SK-N-SH (cell line): ENCODE results near the gene GCA. TPM values are rescaled to one million over a fixed set of nuclear protein-coding genes. Genes with fewer than 3 reads are reported as not detected.

ENCODE experiments used
- CTCF ChIA-PET: fragments of 300-600, 350-600 bp; formaldehyde crosslinking; extraction: SDS; loops from one replicate; lab custom pipeline; 2021; lab: Yijun Ruan, JAX
- POLR2A ChIA-PET: fragments of 350-600 bp; sonication (Branson Sonifier 250); formaldehyde crosslinking; extraction: SDS; loops from one replicate; lab custom pipeline; 2020; ENCODE audit warnings: antibody characterized with exemption, inconsistent platforms; lab: Yijun Ruan, JAX
- DNase-seq: peaks from one replicate; pipeline ENCODE4 v3.0.0; 2012
- H2AFZ ChIP-seq: fragments of 200-600 bp; sonication (generic); 2 replicates; pipeline ENCODE4 v1.8.1; 2016; ENCODE audit warnings: antibody characterized with exemption, mild to moderate bottlenecking, low read depth
- H3F3A ChIP-seq: fragments of 200-600 bp; sonication (generic); replicated peaks from 2 replicates; pipeline ENCODE3; 2016; ENCODE audit warnings: antibody characterized with exemption, mild to moderate bottlenecking; ENCODE audit not compliant: insufficient read depth
- H3K27ac ChIP-seq, 2 experiments: fragments of 200-500 bp in 1 of 2; fragments of 200-600 bp in 1 of 2; sonication (Bioruptor generic) in 1 of 2; sonication (generic), shearing (Covaris generic) in 1 of 2; 2 replicates each; pipeline versions ENCODE4 v1.5.1 to v1.6.1; 2014 to 2016; ENCODE audit warnings: low read depth in 2 of 2, inconsistent platforms in 1 of 2, low read length in 1 of 2, mild to moderate bottlenecking in 1 of 2, mixed read lengths in 1 of 2
- H3K27me3 ChIP-seq: fragments of 200-600 bp; sonication (generic), shearing (Covaris generic); 2 replicates; pipeline ENCODE4 v1.6.1; 2016; ENCODE audit warnings: mixed run types; ENCODE audit not compliant: insufficient read depth
- H3K36me3 ChIP-seq, 2 experiments: fragments of 200-500 bp in 1 of 2; fragments of 200-600 bp in 1 of 2; sonication (Bioruptor generic) in 1 of 2; sonication (generic) in 1 of 2; replicated peaks in 1 of 2; 2 replicates each; pipeline versions ENCODE3 to v1.5.1; 2014 to 2016; ENCODE audit warnings: low read length in 1 of 2, mild to moderate bottlenecking in 1 of 2; ENCODE audit not compliant: insufficient read depth in 2 of 2, control insufficient read depth in 1 of 2
- H3K4me1 ChIP-seq, 2 experiments: fragments of 200-500 bp in 1 of 2; fragments of 200-600 bp in 1 of 2; sonication (Bioruptor generic) in 1 of 2; sonication (generic), shearing (Covaris generic) in 1 of 2; 2 replicates each; pipeline versions ENCODE4 v1.5.1 to v1.6.1; 2014 to 2016; ENCODE audit warnings: low read depth in 1 of 2, low read length in 1 of 2, mixed run types in 1 of 2; ENCODE audit not compliant: insufficient read depth in 2 of 2, control insufficient read depth in 1 of 2
- H3K4me2 ChIP-seq: fragments of 200-600 bp; sonication (generic), shearing (Covaris generic); 2 replicates; pipeline ENCODE4 v1.6.1; 2017; ENCODE audit warnings: mixed run types
- H3K4me3 ChIP-seq, 2 experiments: fragments of 200-500 bp in 1 of 2; fragments of 200-600 bp in 1 of 2; sonication (Bioruptor generic) in 1 of 2; sonication (generic), shearing (Covaris generic) in 1 of 2; 2 replicates each; pipeline versions ENCODE4 v1.5.1 to v1.8.1; 2014 to 2016; ENCODE audit warnings: low read depth in 2 of 2, inconsistent platforms in 1 of 2, low read length in 1 of 2, mild to moderate bottlenecking in 1 of 2, mixed read lengths in 1 of 2, moderate library complexity in 1 of 2
- H3K79me2 ChIP-seq: fragments of 200-600 bp; sonication (generic); 2 replicates; pipeline ENCODE4 v1.8.1; 2017; ENCODE audit warnings: mild to moderate bottlenecking; ENCODE audit not compliant: insufficient read depth
- H3K9ac ChIP-seq: fragments of 200-600 bp; sonication (generic); 2 replicates; pipeline ENCODE4 v1.6.1; 2017; ENCODE audit warnings: mixed run types
- H3K9me2 ChIP-seq: fragments of 200-600 bp; sonication (generic); 2 replicates; pipeline ENCODE4 v1.6.1; 2017; ENCODE audit warnings: mixed run types
- H3K9me3 ChIP-seq: fragments of 200-600 bp; sonication (generic); 2 replicates; pipeline ENCODE4 v1.6.1; 2017; ENCODE audit warnings: mixed run types, mild to moderate bottlenecking, moderate library complexity
- H4K20me1 ChIP-seq: fragments of 200-600 bp; sonication (generic); 2 replicates; pipeline ENCODE4 v1.6.1; 2017; ENCODE audit warnings: mild to moderate bottlenecking, mixed run types; ENCODE audit not compliant: insufficient read depth
- ELF1 ChIP-seq: IDR thresholded peaks from 2 replicates; pipeline ENCODE4 v1.4.0; 2012
- EZH2phosphoT487 ChIP-seq: fragments of 200-600 bp; sonication (generic); IDR thresholded peaks from 2 replicates; pipeline ENCODE4 v1.6.1; 2017; ENCODE audit warnings: low read depth, mixed run types, mild to moderate bottlenecking, antibody characterized with exemption, moderate library complexity, borderline replicate concordance
- FOXJ3 ChIP-seq: sonication (generic); formaldehyde crosslinking; IDR thresholded peaks from 2 replicates; pipeline ENCODE4 v1.5.1; 2020; ENCODE audit warnings: mild to moderate bottlenecking, missing genetic modification reagents
- FOXM1 ChIP-seq: IDR thresholded peaks from 2 replicates; pipeline ENCODE4 v1.4.0; 2012; ENCODE audit warnings: low read depth, mild to moderate bottlenecking
- GABPA ChIP-seq: IDR thresholded peaks from 2 replicates; pipeline ENCODE4 v1.4.0; 2012; ENCODE audit warnings: low read depth, mild to moderate bottlenecking
- JUND ChIP-seq: IDR thresholded peaks from 2 replicates; pipeline ENCODE4 v1.4.0; 2012
- RAD21 ChIP-seq: IDR thresholded peaks from 2 replicates; pipeline ENCODE4 v1.6.1; 2012; ENCODE audit warnings: mild to moderate bottlenecking, low read length
- SIN3A ChIP-seq: IDR thresholded peaks from 2 replicates; pipeline ENCODE4 v1.6.1; 2012; ENCODE audit warnings: low read depth, mild to moderate bottlenecking, low read length, moderate library complexity, borderline replicate concordance
- YY1 ChIP-seq: IDR thresholded peaks from 2 replicates; pipeline ENCODE4 v1.4.0; 2012; ENCODE audit warnings: low read depth, mild to moderate bottlenecking
- WGBS: methylation state at CpG from one replicate; pipeline ENCODE4 v1.1.6; 2017; ENCODE audit warnings: low lambda C conversion rate; 5-methylcytosine and 5-hydroxymethylcytosine counted together
- polyA plus RNA-seq, 3 experiments: library from polyadenylated mRNA; depleted of rRNA; stranded (reverse); fragments of >200 nt; gene quantifications; 2 replicates each; pipeline ENCODE4 v1.2.3, GENCODE V29; 2012
- TF ChIP-seq, protein P1 (sequence below): fragments of 150-350 bp; IDR thresholded peaks from 2 replicates; pipeline ENCODE4 v1.6.1; 2016; ENCODE audit warnings: mild to moderate bottlenecking, low read depth, low read length
- TF ChIP-seq, protein P2 (sequence below): fragments of 150-350 bp; IDR thresholded peaks from 2 replicates; pipeline ENCODE4 v1.6.1; 2017; ENCODE audit warnings: antibody characterized with exemption, low read length, low read depth, borderline replicate concordance

The GCA gene
- polyA plus RNA-seq, 1 of the 3 experiments (the other 2 are of a cell fraction): 12.2 TPM

DNA sequence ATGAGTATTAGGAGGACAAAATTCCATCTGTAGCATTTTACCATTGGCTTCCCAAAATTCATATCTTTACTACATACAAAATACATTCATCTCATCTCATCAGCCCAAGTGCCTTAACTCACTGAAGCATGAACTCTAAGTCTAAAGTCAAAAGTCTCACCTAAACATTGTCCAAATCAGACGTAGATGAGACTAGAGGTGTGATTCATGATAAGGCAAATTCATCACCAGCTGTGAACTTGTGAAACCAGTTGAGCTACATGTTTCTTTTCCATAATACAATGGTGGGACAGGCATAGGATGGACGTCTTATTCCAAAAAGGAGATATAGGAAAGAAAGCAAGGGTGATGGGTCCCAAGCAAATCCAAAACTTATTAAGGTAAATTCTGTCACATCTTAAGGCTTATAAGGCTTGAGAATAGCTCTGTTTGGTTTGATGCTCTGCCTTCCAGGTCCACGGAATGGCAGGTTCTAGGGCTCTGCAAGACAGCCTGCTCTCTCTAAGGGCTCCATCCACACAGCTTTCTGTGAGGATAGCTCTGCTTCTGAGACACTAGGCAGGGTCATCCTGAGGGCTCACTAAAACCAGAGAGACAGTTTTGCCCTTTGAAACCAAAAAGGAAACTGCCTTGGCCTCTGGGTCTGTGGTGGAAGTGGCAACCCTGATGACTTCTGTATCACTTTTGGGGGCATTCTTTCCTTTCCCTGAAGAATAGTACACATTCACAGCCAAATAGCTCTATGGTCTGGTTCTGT, 35.0 kb upstream of the GCA start:
- Histone ChIP-seq H3K9me2 (no peaks in the 10 kb centered on the region), H3K9ac (no peak overlapping the region), H4K20me1 (no peaks in the 10 kb centered on the region), H3K36me3 (peaks cover 0 to 5% of the 10 kb centered on the region in 2 experiments), H3K4me1 (no peaks in the 10 kb centered on the region), H3K79me2 (no peaks in the 10 kb centered on the region), H3K27ac (no peak overlapping the region), H2AFZ (no peak overlapping the region), H3K27me3 (no peaks in the 10 kb centered on the region), H3K4me2 (no peak overlapping the region), H3F3A (no peaks in the 10 kb centered on the region), H3K4me3 (no peak overlapping the region), H3K9me3 (no peaks in the 10 kb centered on the region)
- ChIA-PET POLR2A (no interaction called here), CTCF (interaction anchor here (0.9 to 2.6 kb wide), 3 partner anchors 8 to 11 kb away, joined by 3 to 11 read pairs (median 9); partner anchors contain the start of gene IFIH1)
- TF ChIP-seq, protein P1, sequence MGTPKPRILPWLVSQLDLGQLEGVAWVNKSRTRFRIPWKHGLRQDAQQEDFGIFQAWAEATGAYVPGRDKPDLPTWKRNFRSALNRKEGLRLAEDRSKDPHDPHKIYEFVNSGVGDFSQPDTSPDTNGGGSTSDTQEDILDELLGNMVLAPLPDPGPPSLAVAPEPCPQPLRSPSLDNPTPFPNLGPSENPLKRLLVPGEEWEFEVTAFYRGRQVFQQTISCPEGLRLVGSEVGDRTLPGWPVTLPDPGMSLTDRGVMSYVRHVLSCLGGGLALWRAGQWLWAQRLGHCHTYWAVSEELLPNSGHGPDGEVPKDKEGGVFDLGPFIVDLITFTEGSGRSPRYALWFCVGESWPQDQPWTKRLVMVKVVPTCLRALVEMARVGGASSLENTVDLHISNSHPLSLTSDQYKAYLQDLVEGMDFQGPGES: no peak
- TF ChIP-seq GABPA (no peak), YY1 (no peak)
- WGBS: 82% methylated on average over 2 of the region's 3 CpGs
- DNase-seq: no peak

DNA sequence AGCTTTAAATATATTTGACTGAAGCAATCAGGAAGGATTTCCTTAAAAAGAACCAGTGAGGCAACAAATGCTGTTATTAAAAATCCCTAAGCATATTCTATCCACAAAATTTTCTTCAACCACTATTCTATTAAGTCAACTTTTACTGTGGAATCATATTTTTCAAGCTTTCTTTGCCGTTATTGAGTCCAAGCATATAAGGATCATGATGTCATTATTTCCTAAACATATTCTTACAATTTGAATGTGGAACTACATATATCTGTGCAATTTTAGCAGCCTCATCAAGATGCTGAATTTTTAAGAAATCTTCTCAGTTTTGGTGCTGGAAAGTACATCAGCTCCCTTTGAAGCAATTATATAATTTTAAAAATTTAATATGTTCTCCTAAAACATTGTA, 31.1 kb upstream of the GCA start:
- Histone ChIP-seq H3K4me3 (no peak overlapping the region), H3F3A (peaks cover 3% of the 10 kb centered on the region), H2AFZ (no peak overlapping the region), H3K4me2 (no peak overlapping the region), H3K36me3 (no peaks in the 10 kb centered on the region), H3K27me3 (no peaks in the 10 kb centered on the region), H3K79me2 (no peaks in the 10 kb centered on the region), H3K4me1 (peaks cover 0 to 3% of the 10 kb centered on the region in 2 experiments; a peak in 2 of 4 replicates), H4K20me1 (no peaks in the 10 kb centered on the region), H3K9me3 (no peaks in the 10 kb centered on the region), H3K27ac (no peak overlapping the region), H3K9me2 (no peaks in the 10 kb centered on the region), H3K9ac (no peak overlapping the region)
- TF ChIP-seq ELF1 (no peak), GABPA (no peak), JUND (no peak), FOXM1 (no peak), EZH2phosphoT487 (no peak), SIN3A (no peak), RAD21 (no peak), FOXJ3 (CRISPR knock-in tag) (no peak)
- TF ChIP-seq, protein P2, sequence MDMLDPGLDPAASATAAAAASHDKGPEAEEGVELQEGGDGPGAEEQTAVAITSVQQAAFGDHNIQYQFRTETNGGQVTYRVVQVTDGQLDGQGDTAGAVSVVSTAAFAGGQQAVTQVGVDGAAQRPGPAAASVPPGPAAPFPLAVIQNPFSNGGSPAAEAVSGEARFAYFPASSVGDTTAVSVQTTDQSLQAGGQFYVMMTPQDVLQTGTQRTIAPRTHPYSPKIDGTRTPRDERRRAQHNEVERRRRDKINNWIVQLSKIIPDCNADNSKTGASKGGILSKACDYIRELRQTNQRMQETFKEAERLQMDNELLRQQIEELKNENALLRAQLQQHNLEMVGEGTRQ: no peak
- TF ChIP-seq, protein P1: no peak
- DNase-seq: no peak
- CTCF ChIA-PET: interaction anchor here (1.1 to 1.6 kb wide), 2 partner anchors 12 to 123 kb away, joined by 3 to 5 read pairs; no protein-coding TSS in a partner anchor
- POLR2A ChIA-PET: no interaction called here
- 65% methylated on average over 1 of the region's 1 CpG for WGBS
